HG02759 (cell line): ENCODE data around the gene HPCAL4.
A peak's percentile ranks its signal among the peaks of the same experiment; 100 is the strongest.

ENCODE experiments used
- ATAC-seq: cut with Tn5 transposase; IDR thresholded peaks from one replicate; pipeline ENCODE4 v1.9.1; 2021; ENCODE audit warnings: mild to moderate bottlenecking, moderate library complexity; ENCODE audit not compliant: unreplicated experiment

HPCAL4 gene

GRCh38 chr1:39678889-39679288 lies 12.3 kb downstream of the HPCAL4 start:
- no peak for ATAC-seq

- no peak for ATAC-seq
Measured at GRCh38 chr1:39677645-39678044, 13.6 kb downstream of the HPCAL4 start.

- no peak for ATAC-seq
Measured at GRCh38 chr1:39676948-39677548, 14.2 kb downstream of the HPCAL4 start.

- no peak for ATAC-seq
Measured at GRCh38 chr1:39675220-39675619, 16.0 kb downstream of the HPCAL4 start.

- no peak for ATAC-seq
Measured at GRCh38 chr1:39673215-39673614, 18.0 kb downstream of the HPCAL4 start.

GRCh38 chr1:39672551-39672947 lies 18.7 kb downstream of the HPCAL4 start:
- ATAC-seq, result no peak

GRCh38 chr1:39671793-39672550 lies 19.3 kb downstream of the HPCAL4 start, which contains the start of gene NT5C1A:
NT5C1A (minus strand) TSS chr1:39672107; CDS start chr1:39672038, 69 bp downstream.
- no peak for ATAC-seq

- no peak for ATAC-seq
Measured at GRCh38 chr1:39671433-39671792, 19.8 kb downstream of the HPCAL4 start.

- no peak for ATAC-seq
Measured at GRCh38 chr1:39670689-39671088, 20.5 kb downstream of the HPCAL4 start.

GRCh38 chr1:39668894-39669293 lies 22.3 kb downstream of the HPCAL4 start:
- no peak for ATAC-seq

- ATAC-seq, result no peak
Measured at GRCh38 chr1:39668111-39668510, 23.1 kb downstream of the HPCAL4 start.

- ATAC-seq, result peak; percentile 83
Measured at GRCh38 chr1:39666772-39667171, 24.5 kb downstream of the HPCAL4 start.

GRCh38 chr1:39663559-39663958 lies 27.7 kb downstream of the HPCAL4 start:
- no peak for ATAC-seq

- no peak for ATAC-seq
Measured at GRCh38 chr1:39662861-39663260, 28.4 kb downstream of the HPCAL4 start.

- ATAC-seq, result no peak
Measured at GRCh38 chr1:39659538-39659937, 31.7 kb downstream of the HPCAL4 start.

- ATAC-seq, result no peak
Measured at GRCh38 chr1:39659110-39659509, 32.1 kb downstream of the HPCAL4 start.

- peak; percentile 60 for ATAC-seq
Measured at GRCh38 chr1:39657923-39658485, 33.2 kb downstream of the HPCAL4 start.

- ATAC-seq, result no peak
Measured at GRCh38 chr1:39657402-39657801, 33.8 kb downstream of the HPCAL4 start.

- no peak for ATAC-seq
Measured at GRCh38 chr1:39656391-39656790, 34.8 kb downstream of the HPCAL4 start.

GRCh38 chr1:39655578-39656268 lies 35.5 kb downstream of the HPCAL4 start:
- ATAC-seq, result no peak

- no peak for ATAC-seq
Measured at GRCh38 chr1:39654291-39654690, 36.9 kb downstream of the HPCAL4 start.
